IPS-18a (cell line): ENCODE results near the gene TSPEAR.

ENCODE experiments used
- H3K27ac ChIP-seq: one replicate; pipeline ENCODE4 v1.5.1; 2013; ENCODE audit warnings: low read length
- H3K27me3 ChIP-seq: one replicate; pipeline ENCODE4 v1.6.1; 2013; ENCODE audit warnings: mild to moderate bottlenecking, low read length; ENCODE audit not compliant: control insufficient read depth, insufficient read depth
- H3K36me3 ChIP-seq: one replicate; pipeline ENCODE4 v1.6.1; 2013; ENCODE audit warnings: low read depth, low read length; ENCODE audit not compliant: control insufficient read depth
- H3K4me1 ChIP-seq: one replicate; pipeline ENCODE4 v1.6.1; 2013; ENCODE audit warnings: low read depth, low read length; ENCODE audit not compliant: control insufficient read depth
- H3K4me3 ChIP-seq: one replicate; pipeline ENCODE4 v1.5.1; 2013; ENCODE audit warnings: low read length
- H3K9ac ChIP-seq: one replicate; pipeline ENCODE4 v1.6.1; 2013; ENCODE audit warnings: mild to moderate bottlenecking, low read length, moderate library complexity
- H3K9me3 ChIP-seq: one replicate; pipeline ENCODE4 v1.6.1; 2013; ENCODE audit warnings: low read depth, low read length; ENCODE audit not compliant: control insufficient read depth

The TSPEAR gene

DNA sequence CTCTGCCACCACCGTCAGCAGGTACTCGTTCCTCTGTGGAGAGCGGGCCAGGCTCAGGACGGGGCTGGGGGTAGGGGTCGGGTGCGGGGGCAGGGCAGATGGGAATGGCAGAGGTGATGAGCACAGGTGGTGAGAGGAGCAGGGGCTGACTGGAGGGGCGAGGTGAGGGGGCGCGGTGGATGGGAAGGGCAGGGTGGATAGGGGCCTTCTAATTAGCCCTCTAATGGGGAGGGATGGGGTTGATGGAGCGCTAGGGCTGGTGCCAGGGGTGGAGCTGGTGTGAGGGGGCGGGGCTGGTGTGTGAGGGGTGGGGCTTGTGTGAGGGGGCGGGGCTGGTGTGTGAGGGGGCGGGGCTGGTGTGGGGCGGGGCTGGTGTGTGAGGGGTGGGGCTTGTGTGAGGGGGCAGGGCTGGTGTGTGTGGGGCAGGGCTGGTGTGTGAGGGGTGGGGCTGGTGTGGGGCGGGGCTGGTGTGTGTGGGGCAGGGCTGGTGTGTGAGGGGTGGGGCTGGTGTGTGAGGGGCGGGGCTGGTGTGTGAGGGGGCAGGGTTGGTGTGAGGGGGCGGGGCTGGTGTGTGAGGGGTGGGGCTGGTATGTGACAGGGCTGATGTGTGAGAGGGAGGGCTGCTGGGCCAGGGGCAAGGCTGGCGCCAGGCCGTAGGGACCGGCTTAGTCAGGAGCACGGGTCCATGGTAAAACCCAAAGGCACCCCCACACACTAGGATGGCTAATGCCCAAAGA, 177.3 kb downstream of the TSPEAR start:
- no peaks in the 10 kb centered on the region for H3K4me1 ChIP-seq
- no peak overlapping the region for H3K4me3 ChIP-seq
- H3K9ac ChIP-seq = no peak overlapping the region
- H3K27me3 ChIP-seq = no peaks in the 10 kb centered on the region
- no peaks in the 10 kb centered on the region for H3K36me3 ChIP-seq
- H3K27ac ChIP-seq = no peak overlapping the region
- no peaks in the 10 kb centered on the region for H3K9me3 ChIP-seq

GRCh38 chr21:44533121-44533890, 178.1 kb downstream of the TSPEAR start:
- no peaks in the 10 kb centered on the region for H3K27me3 ChIP-seq

DNA sequence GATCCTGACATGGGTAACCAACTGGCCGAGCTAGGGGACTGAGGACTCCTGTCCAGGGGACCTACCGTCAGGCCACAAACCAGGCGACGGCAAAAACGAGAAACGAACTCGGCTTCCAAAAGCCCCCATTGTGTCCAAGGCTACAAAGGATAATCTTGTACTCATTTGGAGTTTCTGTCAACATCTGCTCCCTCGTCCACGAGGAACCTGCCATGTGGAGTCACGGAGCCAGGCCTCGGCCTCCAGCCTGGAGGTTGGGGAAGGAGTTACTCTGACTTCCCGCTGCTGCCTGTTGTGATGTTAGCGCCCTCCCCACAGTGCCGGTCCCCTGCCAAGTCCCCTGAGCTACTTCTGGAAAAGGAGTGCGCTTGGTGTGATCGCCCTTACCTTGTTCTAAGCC, 178.7 kb downstream of the TSPEAR start:
- Histone ChIP-seq H3K9me3 (no peaks in the 10 kb centered on the region), H3K9ac (no peak overlapping the region), H3K27ac (no peak overlapping the region), H3K36me3 (no peaks in the 10 kb centered on the region), H3K4me1 (no peaks in the 10 kb centered on the region), H3K4me3 (no peak overlapping the region), H3K27me3 (no peaks in the 10 kb centered on the region)

More at GRCh38 chr21:44533121-44533890, 178.1 kb downstream of the TSPEAR start:
- Histone ChIP-seq H3K36me3 (no peaks in the 10 kb centered on the region), H3K9me3 (no peaks in the 10 kb centered on the region), H3K9ac (no peak overlapping the region), H3K4me3 (no peak overlapping the region), H3K27ac (no peak overlapping the region), H3K4me1 (no peaks in the 10 kb centered on the region)

GRCh38 chr21:44531606-44532564, 179.5 kb downstream of the TSPEAR start:
- Histone ChIP-seq H3K9me3 (no peaks in the 10 kb centered on the region), H3K36me3 (no peaks in the 10 kb centered on the region), H3K27me3 (no peaks in the 10 kb centered on the region), H3K27ac (no peak overlapping the region), H3K4me3 (no peak overlapping the region), H3K4me1 (no peaks in the 10 kb centered on the region), H3K9ac (no peak overlapping the region)

DNA sequence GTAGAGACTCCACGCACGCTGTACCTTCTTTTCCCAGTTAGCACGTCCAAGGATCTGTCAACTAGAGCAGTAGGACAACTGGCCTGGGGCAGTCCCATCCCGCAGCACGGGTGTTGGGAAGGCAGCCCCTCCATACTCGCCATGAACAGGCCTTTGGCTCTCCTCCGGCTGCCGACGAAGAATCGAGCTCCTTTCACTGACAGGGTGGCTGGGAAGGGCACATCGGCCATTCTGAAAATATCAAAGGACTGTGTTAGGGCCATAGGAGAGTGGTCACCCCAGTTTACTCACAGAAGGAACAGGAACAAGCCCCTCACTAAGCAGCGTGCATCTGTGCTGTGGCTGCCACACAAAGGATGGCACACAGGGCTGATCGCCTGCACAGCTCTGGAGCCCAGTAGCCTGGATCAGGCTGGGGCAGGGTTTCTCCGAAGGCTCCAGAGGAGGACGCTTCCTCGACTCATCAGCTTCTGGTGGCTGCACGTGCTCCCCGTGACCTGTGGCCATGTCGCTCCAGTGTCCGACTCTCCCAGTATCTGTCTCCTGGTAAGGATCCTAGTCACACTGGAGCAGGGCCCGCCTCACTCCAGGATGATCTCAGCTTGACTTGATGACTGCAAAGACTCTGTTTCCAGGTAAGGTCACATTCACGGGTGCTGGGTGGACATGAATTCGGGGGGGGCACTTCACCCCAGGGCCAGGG, 180.3 kb downstream of the TSPEAR start:
- H3K27ac ChIP-seq = no peak overlapping the region
- H3K4me1 ChIP-seq = no peaks in the 10 kb centered on the region
- no peak overlapping the region for H3K9ac ChIP-seq
- H3K4me3 ChIP-seq = no peak overlapping the region
- H3K9me3 ChIP-seq = no peaks in the 10 kb centered on the region
- no peaks in the 10 kb centered on the region for H3K36me3 ChIP-seq
- H3K27me3 ChIP-seq = no peaks in the 10 kb centered on the region

DNA sequence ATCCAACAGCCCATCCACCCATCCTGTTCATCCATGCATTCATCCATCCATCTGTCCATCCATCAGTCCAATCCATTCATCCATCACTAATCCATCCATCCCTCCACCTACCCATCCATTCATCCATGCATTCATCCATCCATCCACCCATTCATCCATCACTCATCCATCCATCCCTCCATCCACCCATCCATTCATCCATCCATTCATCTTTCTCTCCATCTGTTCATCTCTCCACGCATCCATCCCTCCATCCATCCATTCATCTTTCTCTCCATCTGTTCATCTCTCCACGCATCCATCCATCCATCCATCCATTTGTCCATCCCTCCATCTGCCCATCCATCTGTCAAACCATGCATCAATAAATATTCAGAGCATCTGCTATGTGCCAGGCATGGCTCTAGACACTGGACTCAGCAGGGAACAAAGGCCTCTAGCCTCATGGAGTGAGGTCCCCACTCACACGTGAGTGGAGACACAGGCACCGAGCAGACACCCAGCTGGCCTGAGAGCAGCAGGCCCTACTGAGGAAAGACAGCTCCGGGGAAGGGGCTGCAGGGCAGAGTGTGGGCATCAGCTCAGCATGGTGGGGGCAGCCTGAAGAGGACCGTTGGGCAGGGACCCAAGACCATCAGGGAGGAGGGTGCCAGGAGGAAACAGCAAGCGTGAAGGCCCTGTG, 181.0 kb downstream of the TSPEAR start:
- Histone ChIP-seq H3K4me1 (no peaks in the 10 kb centered on the region), H3K9ac (no peak overlapping the region), H3K27me3 (no peaks in the 10 kb centered on the region), H3K9me3 (no peaks in the 10 kb centered on the region), H3K4me3 (no peak overlapping the region), H3K27ac (no peak overlapping the region), H3K36me3 (no peaks in the 10 kb centered on the region)

DNA sequence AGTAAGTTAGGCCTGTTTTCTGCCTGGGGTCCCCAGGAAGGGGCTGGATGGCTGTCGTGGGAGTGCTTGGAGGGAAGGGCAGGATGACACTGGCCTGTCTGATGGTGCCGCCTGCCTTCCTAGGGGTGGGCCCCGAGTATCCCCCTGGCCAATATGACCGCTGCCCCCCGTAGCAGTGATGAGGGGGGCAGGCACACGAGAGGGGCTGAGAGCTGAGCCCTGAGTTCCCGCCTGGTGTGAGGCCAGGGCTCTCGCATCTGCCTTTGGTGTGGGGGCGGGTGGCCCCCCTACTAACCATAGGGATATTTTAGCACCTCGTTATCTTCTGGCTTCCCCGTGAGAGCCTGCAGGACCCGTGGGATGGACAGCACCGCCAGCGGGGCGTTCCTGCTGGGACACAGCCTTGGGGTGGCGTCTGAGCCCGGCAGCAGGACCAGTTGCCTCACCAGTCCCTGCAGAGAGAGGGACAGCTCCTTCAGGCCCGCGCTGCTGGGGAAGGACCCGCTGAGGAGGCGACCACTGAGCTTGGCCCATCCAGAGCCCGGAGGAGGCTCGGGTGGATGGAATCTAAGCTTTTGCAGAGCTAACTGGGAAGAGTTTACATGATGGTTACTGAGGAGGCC, 181.8 kb downstream of the TSPEAR start:
- Histone ChIP-seq H3K4me1 (no peaks in the 10 kb centered on the region), H3K4me3 (no peak overlapping the region), H3K9ac (no peak overlapping the region), H3K36me3 (no peaks in the 10 kb centered on the region), H3K9me3 (no peaks in the 10 kb centered on the region), H3K27me3 (no peaks in the 10 kb centered on the region), H3K27ac (no peak overlapping the region)

DNA sequence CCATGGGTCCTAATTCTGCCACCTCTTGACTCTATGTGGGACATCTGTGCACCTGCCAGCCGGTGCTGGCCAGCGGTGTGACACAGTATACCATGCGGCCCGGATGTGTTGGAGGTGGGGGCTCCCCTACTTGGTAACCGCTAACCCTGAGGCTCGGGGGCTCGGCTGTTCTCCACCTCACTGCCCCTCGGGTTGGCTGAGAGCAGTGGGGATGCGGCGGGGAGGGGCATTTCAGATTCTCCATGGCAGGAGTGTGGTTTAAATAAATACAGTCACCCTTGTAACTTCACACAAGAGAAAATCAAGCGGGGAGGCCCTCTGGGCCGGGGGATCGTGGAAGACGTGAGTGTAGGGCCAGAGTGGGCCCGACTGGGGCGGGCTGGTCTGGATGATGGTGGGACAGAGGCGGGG, 182.4 kb downstream of the TSPEAR start:
- Histone ChIP-seq H3K27ac (no peak overlapping the region), H3K9ac (no peak overlapping the region), H3K4me3 (no peak overlapping the region), H3K27me3 (no peaks in the 10 kb centered on the region), H3K9me3 (no peaks in the 10 kb centered on the region), H3K36me3 (no peaks in the 10 kb centered on the region), H3K4me1 (no peaks in the 10 kb centered on the region)

DNA sequence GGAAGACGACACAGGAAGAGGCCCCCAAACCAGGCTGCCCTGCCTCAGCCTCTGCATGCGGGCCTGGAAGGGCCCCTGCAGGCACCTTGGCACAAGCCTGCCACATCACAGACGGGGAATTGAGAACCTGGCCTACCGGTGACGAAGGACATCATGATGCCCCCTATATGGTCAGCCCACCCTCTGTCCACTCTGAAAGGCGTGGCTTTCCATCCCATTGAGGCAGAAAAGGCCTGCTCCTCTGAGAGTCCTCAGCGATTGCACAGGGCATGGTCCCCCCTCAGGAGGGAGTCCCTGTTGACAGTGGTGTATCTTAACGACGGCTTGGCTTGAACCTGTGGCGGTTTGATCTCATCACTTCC, 182.8 kb downstream of the TSPEAR start:
- Histone ChIP-seq H3K9me3 (no peaks in the 10 kb centered on the region), H3K27me3 (no peaks in the 10 kb centered on the region), H3K4me3 (no peak overlapping the region), H3K27ac (no peak overlapping the region), H3K4me1 (no peaks in the 10 kb centered on the region), H3K36me3 (no peaks in the 10 kb centered on the region), H3K9ac (no peak overlapping the region)

GRCh38 chr21:44527983-44528633, 183.3 kb downstream of the TSPEAR start:
- Histone ChIP-seq H3K27me3 (no peaks in the 10 kb centered on the region), H3K4me1 (no peaks in the 10 kb centered on the region), H3K36me3 (no peaks in the 10 kb centered on the region), H3K27ac (no peak overlapping the region), H3K4me3 (no peak overlapping the region), H3K9ac (no peak overlapping the region), H3K9me3 (no peaks in the 10 kb centered on the region)
